A549 (cell line): Measurements from ENCODE around the gene ARMH3.

Source experiments
- CBX2 ChIP-seq: fragments of 200-600 bp; sonication (generic); IDR thresholded peaks from 2 replicates; pipeline ENCODE4 v1.6.1; 2016; ENCODE audit warnings: low read depth, mild to moderate bottlenecking, borderline replicate concordance
- CTCF ChIP-seq: fragments of >200 bp; sonication (Bioruptor Twin); formaldehyde crosslinking; IDR thresholded peaks from 3 replicates; pipeline ENCODE4 v1.5.1; 2016
- KDM1A ChIP-seq: fragments of 200-600 bp; sonication (generic); IDR thresholded peaks from 2 replicates; pipeline ENCODE4 v1.6.1; 2016; ENCODE audit warnings: low read depth, mild to moderate bottlenecking
- POLR2A ChIP-seq: IDR thresholded peaks from 2 replicates; pipeline ENCODE4 v1.6.1; 2012; ENCODE audit warnings: mild to moderate bottlenecking, low read length
- POLR2AphosphoS2 ChIP-seq: conservative IDR thresholded peaks from 2 replicates; pipeline ENCODE4 v1.6.1; 2012; ENCODE audit warnings: low read length, improper control_type of control experiment, inconsistent platforms
- TF ChIP-seq, protein P1 (sequence below): fragments of 250-450 bp; sonication (Bioruptor Pico); IDR thresholded peaks from 2 replicates; pipeline ENCODE4 v1.5.0; 2021; ENCODE audit warnings: mild to moderate bottlenecking, moderate library complexity, borderline replicate concordance
- TF ChIP-seq, protein P2 (sequence below): fragments of 450-650 bp; IDR thresholded peaks from 2 replicates; pipeline ENCODE4 v1.6.1; 2014; ENCODE audit warnings: antibody characterized with exemption

DNA sequence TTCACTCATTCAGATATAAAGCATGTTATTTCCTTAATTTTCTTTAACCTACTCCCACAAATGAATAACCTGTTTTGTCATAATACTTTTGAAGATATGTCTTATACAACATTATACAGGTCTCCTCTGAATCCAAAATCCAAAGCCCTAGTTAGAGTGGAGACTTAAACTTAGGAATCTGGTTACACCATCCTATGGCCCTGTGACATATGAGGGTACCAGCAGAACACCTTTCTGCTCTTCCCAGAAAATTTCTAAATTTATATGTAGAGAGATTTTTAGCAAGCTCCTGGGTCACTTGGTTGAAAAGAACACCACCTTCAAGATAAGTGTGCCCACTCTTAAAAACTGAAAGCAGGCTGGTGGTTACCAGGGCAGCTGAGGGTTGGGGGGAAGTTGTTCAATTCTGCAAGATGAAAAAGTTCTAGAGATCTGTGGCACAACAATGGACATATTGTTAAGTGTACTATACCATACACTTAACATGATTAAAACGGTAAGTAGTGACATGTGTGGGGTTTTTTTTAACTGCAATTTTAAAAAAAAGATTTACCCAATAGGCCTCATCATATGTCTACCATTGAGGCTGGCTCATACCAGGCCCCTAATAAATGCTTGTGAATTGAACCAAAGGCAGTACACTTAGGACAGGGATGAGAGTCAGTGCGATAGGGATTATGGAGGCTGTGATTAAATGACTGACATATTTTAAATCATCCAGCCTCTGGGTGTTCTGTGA is 174.8 kb downstream of the ARMH3 start:
- TF ChIP-seq KDM1A (no peak), CTCF (no peak), POLR2A (no peak), POLR2AphosphoS2 (no peak), CBX2 (no peak)
- TF ChIP-seq, protein P1, sequence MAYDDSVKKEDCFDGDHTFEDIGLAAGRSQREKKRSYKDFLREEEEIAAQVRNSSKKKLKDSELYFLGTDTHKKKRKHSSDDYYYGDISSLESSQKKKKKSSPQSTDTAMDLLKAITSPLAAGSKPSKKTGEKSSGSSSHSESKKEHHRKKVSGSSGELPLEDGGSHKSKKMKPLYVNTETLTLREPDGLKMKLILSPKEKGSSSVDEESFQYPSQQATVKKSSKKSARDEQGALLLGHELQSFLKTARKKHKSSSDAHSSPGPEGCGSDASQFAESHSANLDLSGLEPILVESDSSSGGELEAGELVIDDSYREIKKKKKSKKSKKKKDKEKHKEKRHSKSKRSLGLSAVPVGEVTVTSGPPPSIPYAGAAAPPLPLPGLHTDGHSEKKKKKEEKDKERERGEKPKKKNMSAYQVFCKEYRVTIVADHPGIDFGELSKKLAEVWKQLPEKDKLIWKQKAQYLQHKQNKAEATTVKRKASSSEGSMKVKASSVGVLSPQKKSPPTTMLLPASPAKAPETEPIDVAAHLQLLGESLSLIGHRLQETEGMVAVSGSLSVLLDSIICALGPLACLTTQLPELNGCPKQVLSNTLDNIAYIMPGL (CRISPR knock-in tag) = no peak
- TF ChIP-seq, protein P2, sequence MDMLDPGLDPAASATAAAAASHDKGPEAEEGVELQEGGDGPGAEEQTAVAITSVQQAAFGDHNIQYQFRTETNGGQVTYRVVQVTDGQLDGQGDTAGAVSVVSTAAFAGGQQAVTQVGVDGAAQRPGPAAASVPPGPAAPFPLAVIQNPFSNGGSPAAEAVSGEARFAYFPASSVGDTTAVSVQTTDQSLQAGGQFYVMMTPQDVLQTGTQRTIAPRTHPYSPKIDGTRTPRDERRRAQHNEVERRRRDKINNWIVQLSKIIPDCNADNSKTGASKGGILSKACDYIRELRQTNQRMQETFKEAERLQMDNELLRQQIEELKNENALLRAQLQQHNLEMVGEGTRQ = no peak
